ENCODE measurements around the gene SNX10. TPM values are rescaled to one million over a fixed set of nuclear protein-coding genes. Genes with fewer than 3 reads are reported as not detected.

SNX10 gene
- total RNA-seq, 1 experiment from 2014 or later = 9.4 TPM

DNA sequence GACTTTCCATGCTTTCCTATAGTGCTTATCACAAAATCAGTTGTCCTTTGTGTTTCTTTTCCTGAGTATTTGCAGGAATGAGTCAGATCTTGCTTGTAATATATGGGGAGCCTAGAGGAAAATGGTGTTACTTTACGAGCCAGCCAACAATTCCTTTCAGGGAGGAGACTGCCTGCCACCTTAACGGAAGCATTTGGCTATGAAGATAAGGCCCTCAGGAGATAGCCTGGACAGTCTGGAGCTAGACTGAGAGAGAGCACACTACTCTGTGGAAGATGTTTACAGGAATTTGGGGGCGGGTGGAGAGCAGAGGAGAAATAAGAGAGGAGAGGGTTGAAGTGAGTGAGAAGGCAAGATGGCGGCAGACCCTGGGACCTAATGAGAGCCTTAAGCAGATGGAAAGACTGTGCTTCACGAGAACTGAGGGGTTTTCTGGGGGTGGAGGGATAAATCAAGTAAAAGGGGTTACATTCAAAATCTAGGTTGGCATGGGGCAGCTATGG, 126.3 kb downstream of the SNX10 start:
- no peaks in the 10 kb centered on the region for H3K27me3 ChIP-seq (ENCODE audit: insufficient read depth, low read length)
- no peak overlapping the region for H3K18ac ChIP-seq (ENCODE audit: insufficient read length, low read depth, low read length)
- no peak overlapping the region for H3K9ac ChIP-seq (ENCODE audit: extremely low read depth, insufficient read length, low read length)
- TF ChIP-seq, protein P1, sequence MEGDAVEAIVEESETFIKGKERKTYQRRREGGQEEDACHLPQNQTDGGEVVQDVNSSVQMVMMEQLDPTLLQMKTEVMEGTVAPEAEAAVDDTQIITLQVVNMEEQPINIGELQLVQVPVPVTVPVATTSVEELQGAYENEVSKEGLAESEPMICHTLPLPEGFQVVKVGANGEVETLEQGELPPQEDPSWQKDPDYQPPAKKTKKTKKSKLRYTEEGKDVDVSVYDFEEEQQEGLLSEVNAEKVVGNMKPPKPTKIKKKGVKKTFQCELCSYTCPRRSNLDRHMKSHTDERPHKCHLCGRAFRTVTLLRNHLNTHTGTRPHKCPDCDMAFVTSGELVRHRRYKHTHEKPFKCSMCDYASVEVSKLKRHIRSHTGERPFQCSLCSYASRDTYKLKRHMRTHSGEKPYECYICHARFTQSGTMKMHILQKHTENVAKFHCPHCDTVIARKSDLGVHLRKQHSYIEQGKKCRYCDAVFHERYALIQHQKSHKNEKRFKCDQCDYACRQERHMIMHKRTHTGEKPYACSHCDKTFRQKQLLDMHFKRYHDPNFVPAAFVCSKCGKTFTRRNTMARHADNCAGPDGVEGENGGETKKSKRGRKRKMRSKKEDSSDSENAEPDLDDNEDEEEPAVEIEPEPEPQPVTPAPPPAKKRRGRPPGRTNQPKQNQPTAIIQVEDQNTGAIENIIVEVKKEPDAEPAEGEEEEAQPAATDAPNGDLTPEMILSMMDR (conservative IDR thresholded peaks at IDR 0.05) = no peak
- H3K9me3 ChIP-seq (ENCODE audit: control insufficient read depth, low read depth, low read length) = no peaks in the 10 kb centered on the region
- no peak overlapping the region for H3K14ac ChIP-seq (ENCODE audit: insufficient read depth, low read length)
- no peak overlapping the region for H2BK15ac ChIP-seq (ENCODE audit: low read depth, low read length)
- no peaks in the 10 kb centered on the region for H4K20me1 ChIP-seq (ENCODE audit: control insufficient read depth, insufficient read depth, insufficient read length)
- H4K91ac ChIP-seq (ENCODE audit: insufficient read length, low read depth, low read length) = no peak overlapping the region
- no peak overlapping the region for H2BK5ac ChIP-seq (ENCODE audit: insufficient read length, low read length)
- no peaks in the 10 kb centered on the region for H3K9me3 Mint-ChIP-seq
- no peak overlapping the region for H4K8ac ChIP-seq (replicated peaks; ENCODE audit: insufficient read length, low read depth, low read length)
- no peaks in the 10 kb centered on the region for H3K79me2 ChIP-seq (ENCODE audit: insufficient read depth, low read length)
- peaks cover 4% of the 10 kb centered on the region; the same call in 1 of the 2 replicates for H3K4me1 ChIP-seq (ENCODE audit: insufficient read depth, low read length)
- H3T11ph ChIP-seq (ENCODE audit: low read length) = no peak overlapping the region
- H3K4ac ChIP-seq (ENCODE audit: low read depth, low read length) = no peak overlapping the region
- H3K27ac Mint-ChIP-seq = peak overlapping the region in 1 of 3 experiments; percentile 5; a peak in 1 of 7 replicates
- no peak overlapping the region for H2BK120ac ChIP-seq (ENCODE audit: low read depth, low read length, poor library complexity, severe bottlenecking)
- no peak overlapping the region for H2BK12ac ChIP-seq (ENCODE audit: insufficient read length, low read depth, low read length)
- no peaks in the 10 kb centered on the region; a peak in 1 of 7 replicates for H3K36me3 Mint-ChIP-seq (ENCODE audit: insufficient read depth in 1 of 3, low read depth in 3 of 3)
- no peaks in the 10 kb centered on the region for H3K23me2 ChIP-seq (ENCODE audit: insufficient read length, low read depth, low read length, poor library complexity, severe bottlenecking)
- DNase-seq = no peak
- H3K4me3 Mint-ChIP-seq = no peak overlapping the region
- H3K4me1 Mint-ChIP-seq = peaks cover 20 to 28% of the 10 kb centered on the region in 2 experiments
- no peak overlapping the region for H2BK20ac ChIP-seq (ENCODE audit: low read depth, low read length, poor library complexity, severe bottlenecking)
- no peak overlapping the region for H2AK5ac ChIP-seq (ENCODE audit: insufficient read length, low read length)
- H3K4me2 ChIP-seq (ENCODE audit: insufficient read depth, insufficient read length, low read length) = no peak overlapping the region
- H3K79me1 ChIP-seq (ENCODE audit: insufficient read depth, low read depth, low read length, poor library complexity, severe bottlenecking) = no peaks in the 10 kb centered on the region
- no peaks in the 10 kb centered on the region for H3K27me3 Mint-ChIP-seq (ENCODE audit: low read depth)
- no peak overlapping the region for H2AFZ ChIP-seq (ENCODE audit: low read length)
- H3K56ac ChIP-seq (ENCODE audit: insufficient read length, low read depth, low read length) = no peak overlapping the region
- no peak overlapping the region for H3K27ac ChIP-seq (ENCODE audit: insufficient read length, low read depth, low read length)
- no peak overlapping the region for H3K23ac ChIP-seq (ENCODE audit: insufficient read length, low read depth, low read length)
- no CpG with 5 or more reads among the region's 5 CpGs for WGBS (ENCODE audit: extremely low coverage, insufficient read length, low lambda C conversion rate)
- no peak overlapping the region for H4K5ac ChIP-seq (ENCODE audit: insufficient read length, low read depth, low read length)

Data from H9 (cell line).